ENCODE measurements around the gene HMGB2.

DNA sequence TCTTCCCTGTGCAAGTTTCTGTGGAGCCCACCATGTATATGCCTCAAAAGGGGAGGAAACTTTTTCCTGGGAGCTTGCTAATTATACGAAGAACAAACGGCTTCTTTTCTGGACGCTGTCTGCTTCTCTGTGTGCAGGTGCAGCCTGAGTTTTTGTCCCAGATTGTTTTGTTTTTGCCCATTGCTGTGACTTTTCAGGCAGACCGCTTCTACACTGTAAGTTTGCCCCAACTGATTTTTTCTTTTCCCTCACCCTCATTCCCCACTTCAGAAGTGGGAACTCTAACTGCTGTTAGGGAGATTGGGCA is 51.9 kb downstream of the HMGB2 start:
- no peak for TF ChIP-seq PAX5 (IDR thresholded peaks at IDR 0.05; ENCODE audit: insufficient read depth, low read length, severe bottlenecking)
- TF ChIP-seq POLR2A (IDR thresholded peaks at IDR 0.05; ENCODE audit: low read depth, low read length), result no peak

All from GM12891 (cell line).